BLaER1 treated with 17β-estradiol and CSF1 and Interleukin-3, amounts not matched to agents 10 nM and 100 nM (cell line): Measurements from ENCODE around the gene COL4A5.

Experiments used
- H3K27ac ChIP-seq, 11 experiments: shearing (Covaris generic); formaldehyde crosslinking; 2 replicates each; pipeline ENCODE4 v1.8.1; 2022
- H3K27me3 ChIP-seq, 11 experiments: shearing (Covaris generic); formaldehyde crosslinking; 2 replicates each; pipeline ENCODE4 v1.8.1; 2022
- H3K36me3 ChIP-seq, 11 experiments: shearing (Covaris generic); formaldehyde crosslinking; 2 replicates each; pipeline ENCODE4 v1.8.1; 2022
- H3K4me1 ChIP-seq, 10 experiments: shearing (Covaris generic); formaldehyde crosslinking; 2 replicates each; pipeline ENCODE4 v1.8.1; 2022
- H3K4me2 ChIP-seq, 11 experiments: shearing (Covaris generic); formaldehyde crosslinking; 2 replicates each; pipeline ENCODE4 v1.8.1; 2022
- H3K4me3 ChIP-seq, 10 experiments: shearing (Covaris generic); formaldehyde crosslinking; 2 replicates each; pipeline ENCODE4 v1.8.1; 2022
- H3K9ac ChIP-seq, 11 experiments: shearing (Covaris generic); formaldehyde crosslinking; 2 replicates each; pipeline ENCODE4 v1.8.1; 2022
- H3K9me3 ChIP-seq, 11 experiments: shearing (Covaris generic); formaldehyde crosslinking; replicated peaks in 1 of 11; 2 replicates each; pipeline ENCODE4 v1.8.1; 2022
- H4K20me1 ChIP-seq, 11 experiments: shearing (Covaris generic); formaldehyde crosslinking; 2 replicates each; pipeline ENCODE4 v1.8.1; 2022
- Cebpa-rat ChIP-seq, 11 experiments: shearing (Covaris generic); IDR thresholded peaks; 2 replicates each; pipeline ENCODE4 v1.8.1; 2022

Gene COL4A5

DNA sequence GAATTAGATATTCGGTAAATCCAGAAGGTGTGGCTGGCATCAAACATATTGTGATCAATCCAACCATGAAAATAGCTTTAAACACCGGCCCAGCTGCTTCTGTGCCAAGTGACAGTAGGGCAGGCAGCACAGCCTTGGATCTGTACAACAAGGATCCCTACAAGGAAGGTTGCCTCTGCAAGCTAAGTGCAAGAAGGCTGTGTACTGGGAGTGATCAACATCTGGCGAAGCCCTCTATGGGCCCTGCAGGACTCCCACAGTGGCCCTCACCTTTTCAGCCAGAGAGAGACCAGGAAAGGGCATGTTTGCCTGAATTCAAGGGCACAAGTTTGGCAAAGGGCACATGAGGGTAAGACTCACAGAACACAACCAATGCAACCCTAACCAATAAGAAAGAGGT is 287.1 kb downstream of the COL4A5 start:
- peaks cover 0 to 5% (median 0%) of the 10 kb centered on the region in 11 experiments; a peak in 4 of 22 replicates for H4K20me1 ChIP-seq
- TF ChIP-seq Cebpa-rat (IDR thresholded peaks at IDR 0.05) = no peak
- no peak overlapping the region for H3K4me2 ChIP-seq
- no peaks in the 10 kb centered on the region for H3K4me1 ChIP-seq
- H3K4me3 ChIP-seq = no peak overlapping the region
- H3K27me3 ChIP-seq = peaks cover 79 to 100% (median 98%) of the 10 kb centered on the region in 11 experiments
- H3K27ac ChIP-seq = no peak overlapping the region
- no peak overlapping the region for H3K9ac ChIP-seq
- no peaks in the 10 kb centered on the region for H3K9me3 ChIP-seq
- no peaks in the 10 kb centered on the region for H3K36me3 ChIP-seq

DNA sequence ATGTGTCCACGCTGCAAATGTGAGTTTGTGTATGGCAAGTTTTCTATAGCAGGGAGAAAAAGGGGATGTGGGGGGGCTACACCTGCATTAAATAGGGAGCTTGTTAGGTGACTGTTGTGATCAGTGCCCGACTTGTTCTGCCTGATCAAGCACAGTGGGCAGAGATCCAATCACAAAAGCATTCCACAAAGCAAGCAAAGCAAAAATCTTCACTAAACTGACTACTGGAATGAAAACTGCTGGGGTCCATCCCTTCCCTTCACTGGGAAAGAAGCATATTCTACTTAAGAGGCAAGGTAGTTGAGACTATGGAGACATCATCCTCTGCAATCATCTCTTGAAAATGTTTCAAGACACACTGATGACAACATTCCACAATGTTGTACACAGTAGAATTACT is 291.5 kb downstream of the COL4A5 start:
- H3K27ac ChIP-seq = no peak overlapping the region
- H4K20me1 ChIP-seq = peaks cover 0 to 12% (median 0%) of the 10 kb centered on the region in 11 experiments; a peak in 4 of 22 replicates
- no peaks in the 10 kb centered on the region for H3K4me1 ChIP-seq
- H3K4me3 ChIP-seq = no peak overlapping the region
- TF ChIP-seq Cebpa-rat (IDR thresholded peaks at IDR 0.05) = no peak
- no peaks in the 10 kb centered on the region for H3K36me3 ChIP-seq
- peaks cover 12 to 19% (median 16%) of the 10 kb centered on the region in 11 experiments; a peak in 21 of 22 replicates for H3K9me3 ChIP-seq
- H3K9ac ChIP-seq = no peak overlapping the region
- H3K27me3 ChIP-seq = peaks cover 71 to 91% (median 82%) of the 10 kb centered on the region in 11 experiments
- H3K4me2 ChIP-seq = no peak overlapping the region

DNA sequence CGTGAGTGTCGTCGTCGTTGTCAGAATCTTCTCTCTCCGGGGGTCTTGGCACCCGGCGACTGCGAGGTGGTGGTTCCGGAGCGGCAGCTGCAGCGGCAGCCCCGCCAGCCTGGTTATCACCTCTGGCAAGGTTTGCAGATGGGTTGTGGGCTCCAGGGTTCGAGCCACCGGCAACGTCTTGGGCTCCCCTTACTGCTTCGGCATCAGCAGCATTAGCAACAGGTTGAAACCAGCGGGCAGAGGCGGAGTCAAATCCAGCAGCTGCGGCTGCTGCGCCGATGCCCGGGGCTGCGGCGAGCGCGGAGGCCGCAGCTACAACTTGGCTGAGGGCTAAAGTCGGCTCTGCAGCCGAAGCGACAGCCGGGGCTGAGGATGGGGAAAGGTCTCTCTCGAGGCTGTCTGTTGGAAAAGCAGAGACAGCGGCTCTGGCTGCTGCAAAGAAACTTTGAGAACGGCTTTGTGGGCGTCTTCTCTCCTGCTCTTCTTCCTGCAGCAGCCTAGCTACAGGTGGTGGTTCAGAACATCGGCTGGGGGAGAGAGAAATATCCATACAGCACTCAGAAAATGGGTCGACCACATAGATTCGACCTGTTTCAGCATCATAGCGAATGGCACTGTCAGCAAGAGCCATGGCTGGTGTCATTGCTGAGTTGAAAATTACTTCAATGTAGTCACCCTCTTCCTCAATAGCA is 293.1 kb downstream of the COL4A5 start:
- Histone ChIP-seq H4K20me1 (peaks cover 0 to 12% (median 0%) of the 10 kb centered on the region in 11 experiments; a peak in 3 of 22 replicates), H3K4me2 (no peak overlapping the region), H3K9me3 (peaks cover 17 to 30% (median 26%) of the 10 kb centered on the region in 11 experiments), H3K36me3 (no peaks in the 10 kb centered on the region), H3K4me1 (no peaks in the 10 kb centered on the region), H3K27me3 (peaks cover 55 to 84% (median 70%) of the 10 kb centered on the region in 11 experiments), H3K9ac (no peak overlapping the region), H3K4me3 (no peak overlapping the region), H3K27ac (no peak overlapping the region)
- TF ChIP-seq Cebpa-rat (IDR thresholded peaks at IDR 0.05) = no peak

DNA sequence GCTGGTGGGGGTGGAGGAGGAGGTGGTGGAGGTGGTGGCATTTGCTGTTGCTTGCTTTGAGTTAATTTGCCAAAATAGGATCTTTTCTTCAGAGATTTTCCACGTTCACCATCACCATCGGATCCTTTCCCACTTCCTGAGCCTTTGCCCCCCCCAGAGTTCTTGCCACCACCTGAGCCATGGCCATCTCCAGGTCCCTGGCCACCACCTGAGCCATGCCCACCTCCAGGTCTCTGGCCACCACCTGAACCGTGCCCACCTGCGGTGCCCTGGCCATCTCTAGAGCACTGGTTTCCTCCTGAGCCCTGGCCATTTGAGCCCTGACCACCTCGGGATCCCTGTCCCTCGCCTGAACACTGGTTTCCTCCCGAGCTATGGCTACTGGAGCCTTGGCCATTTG is 294.8 kb downstream of the COL4A5 start:
- Histone ChIP-seq H3K27me3 (peaks cover 39 to 79% (median 66%) of the 10 kb centered on the region in 11 experiments), H3K4me3 (no peak overlapping the region)

DNA sequence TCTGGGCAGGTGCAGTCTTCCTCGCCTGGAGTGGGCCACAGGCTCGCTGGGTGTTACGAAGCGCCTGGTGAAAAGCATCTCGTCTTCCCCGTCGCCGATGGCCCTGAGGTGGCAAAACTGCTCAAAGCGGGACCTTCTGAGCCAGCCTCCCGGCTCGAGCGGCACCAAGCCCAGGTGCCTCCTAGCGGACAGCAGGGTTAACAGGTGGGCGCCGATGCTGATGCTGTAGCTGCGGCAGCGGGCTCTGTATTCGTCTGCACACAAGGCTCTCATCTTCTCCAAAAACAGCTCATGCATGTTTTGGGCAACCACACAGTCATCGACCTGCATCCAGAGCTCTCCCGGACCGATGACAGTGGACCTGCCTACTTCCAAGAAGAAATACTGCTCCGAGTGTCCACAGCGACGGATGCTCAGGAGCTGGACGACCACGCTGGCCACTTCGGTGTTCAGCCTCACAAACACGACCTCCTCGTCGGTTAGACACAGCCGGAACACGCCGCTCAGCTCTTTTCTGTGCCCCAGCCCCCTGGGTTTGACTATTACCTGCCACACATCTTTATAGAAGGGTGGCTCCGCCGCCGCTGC is 295.5 kb downstream of the COL4A5 start:
- no peak overlapping the region for H3K4me2 ChIP-seq
- no peaks in the 10 kb centered on the region for H3K36me3 ChIP-seq
- H3K9ac ChIP-seq = no peak overlapping the region
- no peaks in the 10 kb centered on the region for H3K4me1 ChIP-seq
- no peak for TF ChIP-seq Cebpa-rat (IDR thresholded peaks at IDR 0.05)
- no peak overlapping the region for H3K4me3 ChIP-seq
- H3K27ac ChIP-seq = no peak overlapping the region
- H3K27me3 ChIP-seq = peaks cover 40 to 75% (median 65%) of the 10 kb centered on the region in 11 experiments
- peaks cover 0 to 12% (median 0%) of the 10 kb centered on the region in 11 experiments; a peak in 3 of 22 replicates for H4K20me1 ChIP-seq
- peaks cover 17 to 30% (median 26%) of the 10 kb centered on the region in 11 experiments for H3K9me3 ChIP-seq

More for the DNA sequence above, 294.8 kb downstream of the COL4A5 start:
- Histone ChIP-seq H4K20me1 (peaks cover 0 to 12% (median 0%) of the 10 kb centered on the region in 11 experiments; a peak in 3 of 22 replicates), H3K4me2 (no peak overlapping the region), H3K27ac (no peak overlapping the region), H3K4me1 (no peaks in the 10 kb centered on the region), H3K9ac (no peak overlapping the region), H3K9me3 (peaks cover 17 to 30% (median 26%) of the 10 kb centered on the region in 11 experiments), H3K36me3 (no peaks in the 10 kb centered on the region)
- no peak for TF ChIP-seq Cebpa-rat (IDR thresholded peaks at IDR 0.05)

DNA sequence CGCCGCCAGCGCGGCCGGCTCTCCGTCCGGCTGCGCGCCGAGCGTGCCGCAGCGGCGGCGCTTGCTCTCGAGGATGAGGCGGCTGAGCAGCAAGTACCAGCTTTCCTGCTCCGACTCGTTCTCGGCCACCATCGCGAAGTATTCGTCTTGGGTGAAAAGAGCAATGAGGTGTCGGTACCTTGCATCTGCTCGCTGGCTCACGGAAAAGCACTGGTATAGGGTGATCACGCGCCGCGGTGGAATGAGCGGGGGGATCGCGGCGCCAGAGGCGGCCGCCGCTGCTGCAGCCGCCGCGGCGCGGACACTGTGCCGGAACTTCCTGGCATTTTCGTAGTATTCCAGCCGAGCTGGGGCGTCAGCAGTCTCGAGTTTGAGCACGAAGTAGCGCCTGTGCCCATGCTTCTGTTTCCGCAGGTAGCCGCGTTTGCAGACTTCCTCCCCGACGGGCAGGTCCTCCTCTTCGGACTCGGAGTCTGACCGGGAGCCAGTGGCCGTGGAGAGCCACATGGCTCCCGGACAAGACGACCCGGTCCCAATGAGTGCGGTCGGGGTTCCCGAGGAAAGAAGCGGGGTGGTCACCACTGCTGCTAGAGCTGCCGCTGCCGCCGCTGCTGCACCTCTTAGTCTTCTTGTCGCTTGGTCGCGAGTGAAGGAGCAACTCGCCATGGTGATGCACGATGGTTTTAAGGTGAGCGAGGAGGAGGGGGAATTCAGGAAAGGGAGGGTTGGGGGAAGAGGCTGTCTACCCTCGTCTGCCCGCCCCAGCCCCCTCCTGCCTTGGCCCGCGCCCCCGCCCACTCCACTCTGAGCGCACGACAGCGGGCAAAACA is 296.3 kb downstream of the COL4A5 start:
- Histone ChIP-seq H3K9ac (no peak overlapping the region), H3K27me3 (peaks cover 39 to 74% (median 65%) of the 10 kb centered on the region in 11 experiments), H3K4me2 (no peak overlapping the region)

DNA sequence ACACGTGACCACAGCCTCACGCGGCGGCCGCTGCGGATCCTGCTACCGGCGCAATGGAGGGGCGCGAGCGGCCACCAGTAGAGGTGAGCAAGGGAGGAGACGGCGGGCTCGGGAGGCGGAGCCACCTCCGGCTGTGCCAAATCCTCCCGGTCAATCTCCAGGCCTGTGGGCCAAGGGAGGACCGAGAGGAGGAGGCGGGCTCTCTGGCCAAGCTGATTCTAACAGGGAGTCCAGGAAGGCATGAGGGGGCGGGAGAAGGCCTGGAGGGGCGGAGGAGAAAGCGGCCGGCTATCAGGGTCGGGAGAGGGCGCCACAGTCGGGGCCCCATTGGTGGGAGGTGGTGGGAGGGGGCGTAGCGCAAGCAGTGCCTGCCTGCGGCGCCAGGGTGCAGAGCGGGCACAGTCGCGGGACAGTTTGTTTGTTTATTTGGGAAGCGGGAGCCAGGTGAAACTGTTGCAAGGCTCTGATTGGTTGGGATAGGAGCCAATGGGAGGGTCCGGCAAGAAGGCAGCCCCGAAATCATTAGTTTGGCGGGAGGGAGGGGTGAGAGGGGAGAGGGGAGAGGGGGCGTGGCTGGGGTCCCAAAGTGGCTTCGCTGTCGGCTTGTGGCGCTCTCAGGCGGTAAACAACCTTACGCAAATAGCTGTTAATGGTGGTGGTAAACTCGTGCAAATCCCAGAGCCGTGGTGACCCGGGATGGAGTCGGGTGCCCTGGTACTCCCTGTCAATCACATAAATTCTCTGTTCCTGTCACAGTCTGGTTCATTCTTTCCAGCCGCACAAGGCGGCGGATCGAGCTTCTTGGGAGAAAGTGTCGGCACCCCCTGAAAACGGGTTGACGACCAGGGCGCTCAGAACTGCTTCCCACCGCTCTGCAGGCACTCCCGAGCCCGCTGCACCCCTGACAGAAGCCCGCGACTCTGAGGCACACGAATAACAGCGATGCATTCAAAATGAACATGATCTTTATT is 297.2 kb downstream of the COL4A5 start, which contains the start of gene IRS4:
IRS4 (minus strand) TSS at position 55 of the 971 bp plus-strand sequence.
- H3K9ac ChIP-seq = no peak within 1 kb of the TSS
- H3K4me2 ChIP-seq = no peak within 1 kb of the TSS
- peaks cover 17 to 30% (median 26%) of the 10 kb centered on the region in 11 experiments for H3K9me3 ChIP-seq
- H3K27me3 ChIP-seq = peaks cover 35 to 74% (median 65%) of the 10 kb centered on the region in 11 experiments
- no peaks in the 10 kb centered on the region for H3K36me3 ChIP-seq
- no peaks in the 10 kb centered on the region for H3K4me1 ChIP-seq
- H3K4me3 ChIP-seq = no peak within 1 kb of the TSS
- no peak for TF ChIP-seq Cebpa-rat (IDR thresholded peaks at IDR 0.05)
- H3K27ac ChIP-seq = no peak within 1 kb of the TSS
- peaks cover 0 to 12% (median 0%) of the 10 kb centered on the region in 11 experiments; a peak in 2 of 22 replicates for H4K20me1 ChIP-seq

More for the DNA sequence above, 296.3 kb downstream of the COL4A5 start:
- Histone ChIP-seq H3K4me3 (no peak overlapping the region), H3K27ac (no peak overlapping the region), H3K9me3 (peaks cover 17 to 30% (median 26%) of the 10 kb centered on the region in 11 experiments), H3K4me1 (no peaks in the 10 kb centered on the region), H3K36me3 (no peaks in the 10 kb centered on the region), H4K20me1 (peaks cover 0 to 12% (median 0%) of the 10 kb centered on the region in 11 experiments; a peak in 3 of 22 replicates)
- TF ChIP-seq Cebpa-rat (IDR thresholded peaks at IDR 0.05) = no peak

DNA sequence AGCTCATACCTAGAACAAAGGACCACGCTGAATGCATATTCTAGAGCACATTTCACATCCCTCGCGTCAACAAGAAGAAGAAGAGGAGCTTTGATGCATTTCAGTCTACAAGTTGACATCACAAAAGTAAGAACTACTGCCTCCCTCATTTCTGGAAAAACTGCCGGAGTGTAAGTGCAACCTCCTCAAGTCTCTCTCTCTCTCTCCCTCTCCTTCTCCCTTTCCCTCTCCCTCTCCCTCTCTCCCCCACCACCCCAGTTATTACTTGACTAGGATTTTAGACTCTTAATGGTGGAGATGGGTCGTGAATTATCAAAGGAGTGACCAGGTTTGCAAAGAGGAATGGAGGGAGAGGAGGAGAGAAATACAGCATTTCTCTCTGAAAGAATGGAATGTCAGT is 298.1 kb downstream of the COL4A5 start:
- no peak overlapping the region for H3K27ac ChIP-seq
- no peaks in the 10 kb centered on the region for H3K36me3 ChIP-seq
- H3K4me1 ChIP-seq = no peaks in the 10 kb centered on the region
- no peak for TF ChIP-seq Cebpa-rat (IDR thresholded peaks at IDR 0.05)
- no peak overlapping the region for H3K4me3 ChIP-seq
- no peak overlapping the region for H3K9ac ChIP-seq
- peaks cover 35 to 74% (median 65%) of the 10 kb centered on the region in 11 experiments for H3K27me3 ChIP-seq
- H3K9me3 ChIP-seq = peaks cover 17 to 30% (median 26%) of the 10 kb centered on the region in 11 experiments
- H3K4me2 ChIP-seq = no peak overlapping the region
- H4K20me1 ChIP-seq = peaks cover 0 to 12% (median 0%) of the 10 kb centered on the region in 11 experiments; a peak in 2 of 22 replicates
